Measurements from ENCODE around the gene POU2AF1.

- no peak for TF ChIP-seq CTCF (conservative IDR thresholded peaks at IDR 0.05; ENCODE audit: low read depth in 2 of 2)
- TF ChIP-seq REST (IDR thresholded peaks at IDR 0.05; ENCODE audit: unreplicated experiment), result no peak
- no peak for TF ChIP-seq POLR2AphosphoS5 (IDR thresholded peaks at IDR 0.05; ENCODE audit: low read depth)
- TF ChIP-seq CREB1 (CRISPR knock-in tag; IDR thresholded peaks at IDR 0.05; ENCODE audit: low read depth), result no peak
These were observed 594 bp upstream of the POU2AF1 start for GRCh38 chr11:111379602-111380136.

Measured in GM23338 (cell line).